NCI-H345 (cell line): ENCODE measurements around the gene RAB11FIP4.
A peak's percentile ranks its signal among the peaks of the same experiment; 100 is the strongest.
"Not testable (repeated sequence)": the region's sequence is repeated elsewhere in the genome, so short reads cannot be mapped to it uniquely, and the experiment has no call there.

Source experiments
- DNase-seq: peaks from one replicate; lab custom pipeline; 2025; lab: John Stamatoyannopoulos, UW

RAB11FIP4 gene

GRCh38 chr17:31433811-31434726, 42.6 kb downstream of the RAB11FIP4 start:
- no peak for DNase-seq

GRCh38 chr17:31434727-31435050, 43.2 kb downstream of the RAB11FIP4 start:
- DNase-seq: no peak

- DNase-seq: no peak
Measured at GRCh38 chr17:31435581-31435980, 44.1 kb downstream of the RAB11FIP4 start.

- DNase-seq: no peak
Measured at GRCh38 chr17:31437720-31438400, 46.4 kb downstream of the RAB11FIP4 start.

GRCh38 chr17:31439716-31440115, 48.2 kb downstream of the RAB11FIP4 start:
- no peak for DNase-seq

GRCh38 chr17:31442276-31442675, 50.8 kb downstream of the RAB11FIP4 start:
- no peak for DNase-seq

- not testable (repeated sequence) for DNase-seq
Measured at GRCh38 chr17:31442856-31443255, 51.4 kb downstream of the RAB11FIP4 start.

- DNase-seq: no peak
Measured at GRCh38 chr17:31443386-31443785, 51.9 kb downstream of the RAB11FIP4 start.

- no peak for DNase-seq
Measured at GRCh38 chr17:31444026-31444425, 52.6 kb downstream of the RAB11FIP4 start.

GRCh38 chr17:31446195-31446967, 54.9 kb downstream of the RAB11FIP4 start:
- no peak for DNase-seq

GRCh38 chr17:31448467-31449077, 57.1 kb downstream of the RAB11FIP4 start:
- no peak for DNase-seq

- no peak for DNase-seq
Measured at GRCh38 chr17:31449111-31449510, 57.6 kb downstream of the RAB11FIP4 start.

GRCh38 chr17:31449746-31450145, 58.3 kb downstream of the RAB11FIP4 start:
- DNase-seq: no peak

GRCh38 chr17:31452101-31452500, 60.6 kb downstream of the RAB11FIP4 start:
- DNase-seq: no peak

GRCh38 chr17:31452561-31453110, 61.2 kb downstream of the RAB11FIP4 start:
- no peak for DNase-seq

- peak; percentile 31 for DNase-seq
Measured at GRCh38 chr17:31453896-31454295, 62.4 kb downstream of the RAB11FIP4 start.

GRCh38 chr17:31456814-31457213, 65.3 kb downstream of the RAB11FIP4 start:
- no peak for DNase-seq

- DNase-seq: no peak
Measured at GRCh38 chr17:31457391-31458234, 66.1 kb downstream of the RAB11FIP4 start.

- DNase-seq: no peak
Measured at GRCh38 chr17:31458829-31459228, 67.4 kb downstream of the RAB11FIP4 start.

GRCh38 chr17:31459716-31460115, 68.2 kb downstream of the RAB11FIP4 start:
- DNase-seq: no peak

- no peak for DNase-seq
Measured at GRCh38 chr17:31460226-31460721, 68.8 kb downstream of the RAB11FIP4 start.
